D341Med (cell line): ENCODE results near the gene NAA15.
"Not testable (repeated sequence)": the region's sequence is repeated elsewhere in the genome, so short reads cannot be mapped to it uniquely, and the experiment has no call there.

Source experiments
- DNase-seq: peaks from one replicate; pipeline ENCODE4 v3.0.0; 2012; ENCODE audit warnings: low spot score

Gene NAA15

DNA sequence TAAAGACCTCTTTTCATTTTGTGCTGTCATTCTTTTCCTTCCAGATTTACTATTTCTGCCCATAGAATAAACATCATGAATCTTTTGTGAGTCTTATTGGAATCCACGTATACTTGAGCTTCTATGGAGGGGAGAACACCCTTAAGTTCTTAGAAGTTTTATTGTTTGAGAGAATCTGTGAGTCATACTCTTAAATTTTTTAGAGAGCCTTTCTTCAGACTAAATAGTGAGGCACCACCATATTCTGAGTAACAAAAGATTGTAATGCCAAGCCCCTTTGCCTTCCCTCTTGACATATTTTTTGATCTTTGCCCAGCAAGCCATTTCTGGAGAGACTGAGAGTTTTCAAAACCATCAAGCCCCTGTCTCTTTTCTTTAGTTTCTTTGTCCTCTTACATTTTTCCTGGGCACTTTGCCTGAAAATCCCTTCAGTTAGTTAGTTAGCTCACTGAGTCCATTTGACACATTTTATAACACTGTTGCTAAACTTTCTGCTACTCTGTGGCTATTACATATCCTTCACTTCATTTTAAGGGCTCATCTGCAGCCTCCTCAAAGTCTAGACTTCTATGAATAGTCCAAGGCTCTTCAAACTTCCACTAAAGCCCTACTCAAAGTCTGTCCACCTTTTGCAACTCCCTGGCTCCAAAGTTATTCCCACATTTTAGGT lies 66.3 kb downstream of the NAA15 start:
- no peak for DNase-seq

DNA sequence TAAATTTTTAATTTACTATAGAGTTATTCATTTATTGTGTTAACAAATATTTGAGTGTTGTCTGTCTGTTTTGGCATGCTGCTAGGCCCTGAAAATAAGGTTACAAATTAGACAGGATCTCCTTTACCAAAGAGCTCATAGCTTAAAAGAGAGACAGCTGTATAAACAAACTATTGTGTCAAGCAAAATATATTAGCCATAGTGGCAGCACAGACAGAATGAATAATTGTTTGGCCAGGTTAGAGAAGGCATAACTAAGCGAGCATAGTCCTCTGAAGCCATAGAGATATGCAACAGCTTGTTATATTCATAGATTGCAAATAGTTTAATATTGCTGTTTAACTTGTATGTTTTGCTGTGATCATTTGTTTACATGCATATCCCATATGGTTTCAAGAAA lies 67.7 kb downstream of the NAA15 start:
- DNase-seq = no peak

DNA sequence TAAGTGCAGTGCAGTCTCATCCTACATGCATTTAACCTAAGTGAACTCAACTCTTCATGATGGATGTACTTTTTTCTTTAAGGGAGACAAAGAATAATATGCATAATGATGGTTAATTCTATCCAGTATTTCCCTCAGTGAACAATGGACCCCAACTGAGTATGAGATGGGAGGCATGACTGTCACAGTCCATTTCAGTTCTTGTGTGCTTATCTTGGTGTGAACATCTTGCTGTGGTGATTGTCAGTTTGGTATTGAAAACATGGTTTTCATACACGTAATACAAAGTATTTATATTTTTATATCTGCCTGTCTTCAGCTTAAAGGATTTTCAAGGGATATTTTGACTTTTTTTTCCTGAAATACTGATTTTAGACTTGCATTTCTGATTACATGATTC lies 72.9 kb downstream of the NAA15 start:
- DNase-seq = no peak

DNA sequence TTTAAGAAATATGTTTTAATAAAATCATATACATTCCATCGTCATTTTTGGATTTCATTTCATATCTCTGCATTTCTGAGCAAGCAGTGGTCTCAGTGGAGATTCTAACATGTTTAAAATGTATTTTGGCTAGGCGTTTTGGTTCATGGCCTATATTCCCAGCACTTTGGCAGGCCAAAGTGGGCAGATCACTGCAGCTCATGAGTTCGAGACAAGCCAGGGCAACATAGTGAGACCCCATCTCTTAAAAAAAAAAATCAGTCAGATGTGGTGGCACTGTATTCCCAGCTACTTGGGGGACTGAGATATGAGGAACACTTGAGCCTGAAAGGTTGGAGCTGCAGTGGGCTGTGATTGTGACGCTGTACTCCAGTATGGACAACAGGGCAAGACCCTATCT lies 85.1 kb downstream of the NAA15 start:
- DNase-seq = no peak

DNA sequence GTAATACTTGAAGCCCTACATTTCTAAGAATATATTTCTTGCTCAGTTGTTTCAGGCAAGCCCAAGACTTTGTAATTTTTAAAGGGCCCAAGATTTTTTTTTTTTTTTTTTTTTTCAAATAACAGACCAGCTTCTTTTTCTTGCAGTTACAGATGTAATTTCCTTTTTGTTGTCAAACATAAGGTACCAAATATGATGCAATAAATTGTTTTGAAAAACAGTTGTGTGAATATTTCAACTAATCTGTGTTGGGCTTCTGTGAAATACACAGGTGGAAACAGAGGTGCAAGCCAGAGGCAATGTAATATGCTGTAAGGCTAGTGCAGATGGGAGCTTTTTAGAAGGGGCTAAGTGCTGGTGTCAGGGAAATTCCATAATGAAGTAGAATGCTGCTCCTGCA lies 87.8 kb downstream of the NAA15 start:
- DNase-seq = no peak

DNA sequence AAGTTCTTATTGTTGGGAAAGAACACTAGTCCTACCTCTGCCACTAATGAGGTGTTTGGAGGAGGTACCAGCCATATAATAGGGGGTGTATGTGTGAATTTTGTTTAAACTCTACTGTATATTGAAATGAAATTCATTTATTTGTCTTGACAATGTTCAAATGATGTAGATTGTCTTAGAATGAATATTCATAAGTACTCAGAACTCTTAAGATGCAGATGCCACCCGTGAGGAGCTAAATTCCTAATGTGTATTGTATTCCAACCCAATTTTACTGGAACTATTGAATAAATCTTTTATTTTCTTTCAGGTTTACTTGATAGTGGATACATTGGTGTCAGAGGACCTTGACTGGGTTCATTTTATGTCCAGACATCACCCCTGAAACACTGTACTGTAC lies 88.7 kb downstream of the NAA15 start:
- DNase-seq = no peak

DNA sequence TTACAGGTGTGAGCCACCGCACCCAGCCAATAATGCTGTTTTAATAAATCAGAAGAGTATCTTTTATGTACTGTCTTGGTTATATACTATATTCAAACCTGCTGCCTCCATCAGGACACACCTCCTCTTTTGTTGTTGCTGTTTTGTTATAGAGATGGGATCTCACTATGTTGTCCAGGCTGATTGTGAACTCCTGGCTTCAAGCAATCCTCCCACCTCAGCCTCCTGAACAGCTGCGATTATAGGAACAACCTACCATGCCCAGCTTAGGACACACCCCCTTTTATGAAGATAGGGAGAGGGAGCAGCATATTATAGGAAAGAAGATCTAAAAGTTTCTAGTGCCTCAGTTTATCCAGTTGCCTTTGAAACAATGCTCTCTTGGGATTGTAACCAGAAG lies 90.4 kb downstream of the NAA15 start:
- no peak for DNase-seq

DNA sequence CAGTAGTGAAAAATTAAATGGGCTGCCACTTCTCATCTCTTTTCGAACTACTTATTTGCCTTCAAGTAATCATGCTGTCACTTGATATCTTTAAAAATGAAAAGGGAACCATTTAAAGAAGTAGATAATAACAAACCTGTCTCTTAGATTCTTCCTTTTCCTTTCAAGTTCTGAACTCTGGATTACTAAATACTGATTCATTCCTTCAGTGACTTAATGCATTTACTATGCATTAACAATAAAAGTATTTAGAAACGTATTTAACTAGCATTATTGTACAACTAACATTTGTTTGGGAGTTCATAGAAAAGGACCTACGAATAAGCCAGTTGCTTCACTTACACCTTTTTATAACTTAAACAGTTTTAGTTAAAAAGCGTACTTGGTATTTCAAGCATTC lies 91.5 kb downstream of the NAA15 start:
- no peak for DNase-seq

DNA sequence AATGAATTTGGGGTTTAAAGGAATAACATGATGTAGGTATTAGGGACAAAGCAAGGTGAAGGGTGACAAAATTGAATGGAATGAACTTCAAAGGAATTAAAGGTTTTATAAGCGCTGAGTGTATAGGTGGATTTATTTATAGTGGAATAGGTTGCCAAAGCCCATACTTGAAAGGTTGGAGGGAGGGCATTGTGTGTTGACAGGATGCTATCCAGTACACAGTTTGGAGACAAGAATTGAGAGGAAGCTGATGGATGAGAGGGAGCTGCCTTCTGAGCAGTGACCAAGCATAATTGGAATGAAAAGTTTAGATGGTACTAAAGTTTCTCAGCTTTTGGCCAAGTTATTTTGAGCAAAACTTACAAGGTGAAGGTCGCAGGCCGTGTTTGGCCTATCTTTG lies 100.1 kb downstream of the NAA15 start:
- no peak for DNase-seq

DNA sequence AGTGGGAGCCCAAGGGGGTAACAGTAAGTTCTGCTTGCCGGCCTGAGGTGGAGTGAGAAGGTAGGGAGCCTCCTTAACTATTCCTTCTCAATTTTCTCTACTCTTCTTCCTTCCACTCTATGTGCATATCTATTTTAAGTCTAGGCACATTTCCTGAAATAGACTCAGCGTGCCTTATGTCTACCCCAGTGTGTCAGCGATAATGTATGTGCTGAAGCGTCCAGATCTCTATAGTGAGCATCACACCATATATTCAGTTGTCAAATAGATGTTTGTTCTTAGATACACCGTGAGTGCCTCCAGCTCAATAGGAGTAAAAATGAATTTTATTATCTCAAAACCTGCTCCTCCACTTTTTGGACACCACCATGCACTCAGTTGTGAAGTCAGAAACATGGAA lies 101.1 kb downstream of the NAA15 start:
- DNase-seq = no peak

DNA sequence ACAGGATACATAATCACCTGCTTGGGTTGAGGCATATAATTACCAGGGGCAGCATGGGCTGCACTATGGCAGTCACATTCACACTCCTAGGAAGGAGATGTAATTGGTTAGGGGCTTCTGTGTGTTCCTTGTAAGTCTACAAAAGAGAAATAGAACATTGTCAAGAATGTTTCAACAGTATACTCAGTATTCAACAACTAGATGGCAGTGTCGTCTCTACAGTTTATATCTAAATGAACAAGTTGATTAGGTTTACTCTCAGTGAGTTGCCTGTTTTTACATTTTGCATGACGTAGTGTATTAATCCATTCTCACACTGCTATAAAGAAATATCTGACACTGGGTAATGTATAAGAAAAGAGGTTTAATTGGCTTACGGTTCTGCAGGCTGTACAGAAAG lies 102.2 kb downstream of the NAA15 start:
- peak; percentile 27 for DNase-seq

DNA sequence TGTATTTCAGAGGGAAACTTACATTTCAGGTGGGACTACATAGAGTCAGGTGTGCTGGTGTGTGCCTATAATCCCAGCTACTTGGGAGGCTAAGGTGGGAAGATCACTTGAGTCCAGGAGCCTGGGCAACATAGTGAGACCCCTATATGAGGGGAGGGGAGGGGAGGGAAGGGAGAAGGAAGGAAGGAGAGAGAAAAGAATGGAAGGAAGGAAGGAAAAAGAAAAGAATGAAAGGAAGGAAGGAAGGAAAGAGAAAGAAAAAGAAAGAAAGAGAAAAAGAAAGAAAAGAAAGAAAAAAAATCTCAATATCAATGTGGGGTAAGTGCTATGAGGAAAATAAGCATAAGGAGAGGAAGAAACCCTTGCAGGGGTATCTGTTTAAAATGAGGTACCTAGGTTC lies 109.0 kb downstream of the NAA15 start:
- DNase-seq = no peak

DNA sequence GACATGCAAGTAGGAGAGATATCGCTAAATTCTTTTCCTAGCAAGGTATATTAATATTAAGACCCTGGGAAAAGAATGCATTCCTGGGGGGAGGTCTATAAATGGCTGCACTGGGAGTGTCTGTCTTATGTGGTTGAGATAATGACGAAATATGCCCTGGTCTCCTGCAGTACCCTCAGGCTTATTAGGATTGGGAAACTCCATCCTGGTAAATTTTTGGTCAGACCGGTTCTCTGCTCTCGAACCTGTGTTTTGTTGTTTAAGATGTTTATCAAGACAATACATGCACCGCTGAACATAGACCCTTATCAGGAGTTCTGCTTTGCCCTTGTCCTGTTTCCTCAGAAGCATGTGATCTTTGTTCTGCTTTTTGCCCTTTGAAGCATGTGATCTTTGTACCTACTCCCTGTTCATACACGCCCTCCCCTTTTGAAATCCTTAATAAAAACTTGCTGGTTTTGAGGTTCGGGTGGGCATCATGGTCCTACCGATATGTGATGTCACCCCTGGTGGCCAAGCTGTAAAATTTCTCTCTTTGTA lies 113.4 kb downstream of the NAA15 start:
- DNase-seq = not testable (repeated sequence)

DNA sequence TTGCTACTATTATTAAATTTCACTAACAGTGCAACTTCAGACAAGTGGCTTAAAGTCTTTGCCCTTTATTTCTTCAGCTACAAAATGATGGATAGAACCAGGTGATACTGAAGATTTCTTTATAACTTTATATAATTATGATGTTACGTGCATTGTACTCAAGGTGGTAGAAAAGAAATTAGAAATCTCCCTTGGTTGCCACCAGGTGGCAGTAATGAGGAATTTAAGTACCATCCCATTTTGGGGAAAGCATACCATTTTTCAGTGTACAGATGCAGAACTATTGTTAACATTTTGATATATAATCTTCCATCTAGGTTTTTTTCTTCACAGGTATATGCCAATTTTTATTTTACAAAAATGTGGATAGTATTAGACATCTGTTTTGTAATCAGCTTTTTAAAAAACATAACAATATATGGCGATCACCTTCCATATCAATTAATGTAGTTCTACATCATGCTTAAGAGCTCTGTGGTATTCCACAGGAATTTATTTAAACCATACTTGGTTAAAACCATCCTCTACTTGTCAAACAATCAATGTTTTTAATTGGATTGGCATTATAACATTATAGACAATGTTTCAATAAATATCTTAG lies 114.9 kb downstream of the NAA15 start:
- DNase-seq = peak; percentile 49

DNA sequence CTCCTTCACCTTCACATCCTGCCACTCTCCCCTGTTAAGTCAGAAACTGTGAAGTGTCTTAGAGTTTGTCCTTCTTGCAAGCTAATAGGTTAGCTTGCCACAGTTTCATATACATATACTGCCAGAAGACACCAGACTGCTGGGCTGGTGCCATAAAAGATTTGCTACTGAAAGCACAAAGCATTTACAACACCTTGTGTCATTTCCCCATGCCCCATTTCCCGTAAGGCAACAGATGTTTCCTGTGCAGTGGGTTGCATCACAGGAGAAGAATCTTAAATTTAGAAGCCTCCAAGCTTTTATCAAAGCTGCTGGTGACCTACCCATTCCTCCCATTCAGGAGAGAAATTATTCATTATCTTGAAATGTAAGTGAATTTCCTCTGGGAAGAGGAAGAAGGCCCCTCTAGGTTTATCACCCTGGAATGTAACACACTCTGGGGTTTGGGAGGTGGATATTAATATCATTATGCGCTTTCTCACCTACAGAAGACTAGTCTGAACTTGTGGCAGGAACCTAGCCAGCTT lies 118.1 kb downstream of the NAA15 start:
- DNase-seq = no peak

DNA sequence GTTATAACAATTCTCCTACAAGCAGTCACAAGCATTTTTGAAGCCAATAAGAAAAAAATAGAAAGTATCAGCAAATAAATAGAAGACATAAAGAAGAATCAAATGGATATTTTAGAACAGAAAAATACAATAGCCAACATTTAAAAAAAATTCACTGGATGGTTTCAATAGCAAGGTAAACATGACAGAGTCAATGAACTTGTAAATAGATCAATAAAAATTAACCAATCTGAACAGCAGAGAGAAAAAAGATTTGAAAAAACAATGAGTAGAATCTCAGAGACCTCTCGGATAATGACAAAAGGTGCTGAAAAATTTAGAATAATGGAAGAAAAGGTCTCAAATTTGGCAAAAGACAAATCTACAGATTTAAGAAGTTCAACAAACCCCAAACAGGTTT lies 119.3 kb downstream of the NAA15 start:
- DNase-seq = no peak

DNA sequence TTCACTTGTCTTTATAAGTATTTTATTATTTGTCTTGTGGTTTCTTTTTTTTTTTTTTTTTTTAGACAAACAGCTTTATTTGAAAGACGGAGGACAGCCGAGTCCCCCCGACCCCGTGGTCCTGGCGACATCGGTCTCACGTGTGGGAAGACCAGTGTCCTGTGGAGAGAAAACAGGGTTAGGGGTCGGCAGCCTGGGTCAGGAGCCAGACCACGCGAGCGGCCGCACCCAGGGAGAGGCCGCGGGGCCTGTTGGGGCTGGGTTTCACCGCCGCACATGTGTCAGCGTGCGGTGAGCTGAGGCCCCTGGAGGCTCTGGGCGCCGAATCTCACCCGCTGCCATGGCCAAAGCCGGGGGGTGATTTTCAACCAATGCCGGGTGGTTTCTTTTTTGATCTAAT lies 134.8 kb downstream of the NAA15 start:
- DNase-seq = no peak

DNA sequence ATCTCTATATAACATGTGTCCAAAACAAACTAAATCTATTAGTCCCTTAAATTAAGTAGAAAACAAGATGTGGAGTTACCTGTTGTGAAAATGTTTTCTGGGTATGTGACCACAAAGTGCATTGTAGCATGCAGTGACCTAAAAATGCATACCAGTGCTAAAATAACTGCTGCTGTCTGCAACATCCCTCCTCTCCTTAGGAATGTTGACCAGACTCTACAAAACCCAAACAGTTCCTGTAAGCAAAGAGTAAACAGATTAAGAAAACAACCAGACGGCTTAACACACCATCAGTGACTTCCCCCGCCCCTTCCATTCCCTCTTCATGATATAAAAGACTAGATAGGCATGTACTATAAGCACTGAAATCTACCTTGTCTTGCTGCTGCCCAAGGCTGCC lies 136.8 kb downstream of the NAA15 start:
- DNase-seq = no peak

DNA sequence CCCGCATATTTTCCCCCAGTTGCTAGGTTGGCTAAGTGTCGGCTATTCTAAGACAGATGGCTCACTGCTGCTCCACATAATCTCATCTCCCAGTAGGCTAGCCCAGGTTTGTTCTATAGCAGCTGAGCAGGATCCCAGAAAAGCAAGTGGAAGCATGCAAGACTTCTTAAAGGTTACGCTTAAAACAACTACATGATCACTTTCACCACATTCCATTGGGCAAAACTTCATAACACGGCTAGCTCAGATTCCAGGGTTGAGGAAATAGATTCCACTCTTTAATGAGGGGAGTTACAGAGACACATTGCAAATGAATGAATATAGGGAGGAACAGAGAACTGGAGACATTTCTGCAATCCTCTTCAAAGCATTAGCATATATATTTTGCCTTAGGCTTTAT lies 139.7 kb downstream of the NAA15 start:
- DNase-seq = peak; percentile 71

DNA sequence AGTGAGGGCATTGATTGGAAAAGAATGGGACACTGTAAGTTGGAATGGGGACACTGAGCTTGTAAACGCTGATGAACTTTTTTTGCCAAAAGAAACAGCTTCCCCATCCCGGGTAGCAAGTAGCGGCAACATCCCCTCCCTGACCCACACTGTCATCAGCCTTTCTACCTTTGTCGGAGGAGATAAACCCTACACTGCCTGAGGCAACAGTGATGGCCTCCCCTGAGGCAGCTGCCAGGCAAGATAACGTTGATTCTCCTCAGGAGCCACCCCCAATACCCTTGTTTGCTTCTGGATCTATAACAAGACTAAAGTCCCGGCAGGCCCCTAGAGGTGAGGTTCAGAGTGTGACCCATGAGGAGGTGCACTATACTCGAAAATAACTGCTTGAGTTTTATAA lies 142.4 kb downstream of the NAA15 start:
- DNase-seq = no peak

DNA sequence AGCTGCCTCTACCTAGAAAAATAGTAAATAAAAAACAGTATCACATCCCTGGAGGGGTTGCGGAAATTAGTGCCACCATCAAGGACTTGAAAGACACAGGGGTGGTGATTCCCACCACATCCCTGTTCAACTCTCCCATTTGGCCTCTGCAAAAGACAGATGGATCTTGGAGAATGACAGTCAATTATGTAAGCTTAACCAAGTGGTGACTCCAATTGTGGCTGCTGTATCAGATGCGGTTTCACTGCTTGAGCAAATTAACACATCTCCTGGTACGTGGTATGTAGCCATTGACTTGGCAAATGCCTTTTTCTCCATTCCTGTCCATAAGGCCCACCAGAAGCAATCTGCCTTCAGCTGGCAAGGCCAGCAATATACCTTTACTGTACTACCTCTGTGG lies 143.6 kb downstream of the NAA15 start:
- not testable (repeated sequence) for DNase-seq

DNA sequence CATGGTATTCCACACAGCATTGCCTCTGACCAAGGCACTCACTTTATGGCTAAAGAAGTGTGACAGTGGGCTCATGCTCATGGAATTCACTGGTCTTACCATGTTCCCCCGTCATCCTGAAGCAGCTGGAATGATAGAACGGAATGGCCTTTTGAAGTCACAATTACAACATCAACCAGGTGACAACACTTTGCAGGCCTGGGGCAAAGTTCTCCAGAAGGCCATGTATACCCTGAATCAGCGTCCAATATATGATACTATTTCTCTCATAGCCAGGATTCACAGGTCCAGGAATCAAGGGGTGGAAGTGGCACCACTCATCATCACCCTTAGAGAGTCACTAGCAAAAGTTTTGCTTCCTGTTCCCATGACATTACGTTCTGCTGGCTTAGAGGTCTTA lies 145.8 kb downstream of the NAA15 start:
- not testable (repeated sequence) for DNase-seq

DNA sequence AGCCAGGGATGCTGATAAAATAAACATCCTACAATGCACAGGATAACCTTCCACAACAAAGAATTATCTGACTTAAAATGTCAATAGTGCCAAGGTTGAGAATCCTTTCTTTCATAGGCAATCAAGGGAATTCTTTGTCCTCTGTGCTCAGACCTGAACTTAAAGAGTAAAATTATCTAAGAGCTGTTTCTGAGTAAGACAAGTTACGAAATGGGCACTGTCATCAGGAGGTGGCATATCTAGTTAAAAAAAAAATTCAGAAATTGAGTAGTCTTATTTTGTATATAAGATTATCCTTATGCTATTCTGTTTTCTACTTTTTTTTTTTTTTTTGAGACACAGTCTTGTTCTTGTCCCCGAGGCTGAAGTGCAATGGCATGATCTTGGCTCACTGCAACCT lies 149.3 kb downstream of the NAA15 start:
- no peak for DNase-seq

DNA sequence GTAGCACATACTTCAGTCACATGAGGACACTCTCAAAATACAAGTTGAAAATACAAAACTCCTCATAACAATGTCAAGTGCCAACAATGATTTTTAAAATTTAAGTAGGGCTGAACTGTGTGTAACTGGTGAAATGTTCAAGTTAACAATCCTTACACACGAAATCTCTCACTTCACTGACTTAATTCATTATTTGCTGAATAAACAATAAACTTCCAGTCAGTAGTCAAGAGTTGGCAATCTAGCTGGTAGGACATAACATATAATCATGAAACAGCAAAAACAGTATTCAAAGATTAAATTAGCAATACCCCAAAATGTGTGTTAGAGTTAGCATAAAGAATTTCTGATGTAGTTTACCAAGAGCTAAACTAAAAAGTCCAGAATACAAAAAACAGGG lies 150.7 kb downstream of the NAA15 start:
- DNase-seq = no peak
